A204.1 (cell line): ENCODE data around the gene BRD2.

Source experiments
- FAIRE-seq: peaks from 2 replicates; lab custom pipeline; 2012; peaks lifted over from hg19 to GRCh38; lab: Jason Lieb, UNC

The BRD2 gene

GRCh38 chr6:32949113-32949512, 19.3 kb upstream of the BRD2 start:
- no peak for FAIRE-seq

GRCh38 chr6:32950010-32950409, 18.4 kb upstream of the BRD2 start:
- no peak for FAIRE-seq

- no peak for FAIRE-seq
These were observed 17.9 kb upstream of the BRD2 start for GRCh38 chr6:32950449-32950848.

- no peak for FAIRE-seq
These were observed 15.3 kb upstream of the BRD2 start, which contains the start of gene HLA-DMA for GRCh38 chr6:32952817-32953739. Gene HLA-DMA (minus strand): TSS chr6:32953097. CDS start chr6:32953036, 61 bp downstream.

GRCh38 chr6:32953775-32954174, 14.6 kb upstream of the BRD2 start:
- FAIRE-seq = no peak

GRCh38 chr6:32954267-32954666, 14.1 kb upstream of the BRD2 start:
- no peak for FAIRE-seq

GRCh38 chr6:32954986-32955802, 13.2 kb upstream of the BRD2 start:
- no peak for FAIRE-seq

- FAIRE-seq = no peak
These were observed 12.2 kb upstream of the BRD2 start for GRCh38 chr6:32956176-32956575.

- no peak for FAIRE-seq
These were observed 7.8 kb upstream of the BRD2 start for GRCh38 chr6:32960563-32960962.

- no peak for FAIRE-seq
These were observed 6.1 kb upstream of the BRD2 start for GRCh38 chr6:32962213-32962826.

GRCh38 chr6:32963866-32964265, 4.5 kb upstream of the BRD2 start:
- FAIRE-seq = no peak

- FAIRE-seq = no peak
These were observed 3.6 kb upstream of the BRD2 start for GRCh38 chr6:32964776-32965175.

- peak; percentile 91 for FAIRE-seq
These were observed 973 bp upstream of the BRD2 start for GRCh38 chr6:32967151-32968091.

- no peak for FAIRE-seq
These were observed 682 bp downstream of the BRD2 start for GRCh38 chr6:32968867-32969684.

GRCh38 chr6:32969685-32970412, 1.5 kb downstream of the BRD2 start:
- peak; percentile 95 for FAIRE-seq

GRCh38 chr6:32970413-32971241, 2.2 kb downstream of the BRD2 start:
- FAIRE-seq = no peak

- FAIRE-seq = no peak
These were observed 2.8 kb downstream of the BRD2 start for GRCh38 chr6:32971242-32971580.

GRCh38 chr6:32971581-32972352, 3.4 kb downstream of the BRD2 start:
- peak; percentile 96 for FAIRE-seq
